A549 treated with AZD9567 at 1 μM for 4 hours (cell line): ENCODE results near the gene ADCK1. TPM values are rescaled to one million over a fixed set of nuclear protein-coding genes. Genes with fewer than 3 reads are reported as not detected.

Experiments used
- total RNA-seq: library from RNA; stranded (reverse); fragments of 200-300 nt; extraction: Qiagen RNA extraction; gene quantifications from 5 replicates; pipeline ENCODE4 v1.2.3, GENCODE V29; 2022; ENCODE audit not compliant: insufficient read depth

The ADCK1 gene
- 6.2 to 7.0 TPM (median 6.8 TPM) in 5 replicates for total RNA-seq

GRCh38 chr14:77799863-77800730 is at the start of gene ADCK1:
Gene ADCK1 (plus strand): TSS chr14:77800109. CDS start chr14:77818979, 18,870 bp downstream.

GRCh38 chr14:77760381-77761204 is 39.3 kb upstream of the ADCK1 start, which contains the start of gene SNW1:
Gene SNW1 (minus strand): TSS chr14:77761156. CDS start chr14:77761127, 29 bp downstream.

Other genes with a start within 250 kb of the ADCK1 start
- gene SPTLC2, start 183.5 kb upstream of the ADCK1 start, total RNA-seq: 28.0 to 38.2 TPM (median 33.9 TPM) in 5 replicates
- gene ALKBH1, start 92.1 kb upstream of the ADCK1 start, total RNA-seq: 15.3 to 17.0 TPM (median 16.3 TPM) in 5 replicates
- 359 to 451 TPM (median 419 TPM) in 5 replicates for gene SLIRP, start 92.0 kb upstream of the ADCK1 start, total RNA-seq
- gene SNW1, start 39.0 kb upstream of the ADCK1 start, total RNA-seq: 68.8 to 81.2 TPM (median 73.9 TPM) in 5 replicates